HepG2 (cell line): ENCODE data around the gene OSBPL1A. TPM values are rescaled to one million over a fixed set of nuclear protein-coding genes. Genes with fewer than 3 reads are reported as not detected.
A peak's percentile ranks its signal among the peaks of the same experiment; 100 is the strongest.

Experiments used
- ARID2 ChIP-seq: sonication (generic); formaldehyde crosslinking; IDR thresholded peaks from 2 replicates; pipeline ENCODE4 v1.8.1; 2022; ENCODE audit warnings: mild to moderate bottlenecking, missing genetic modification reagents, borderline replicate concordance
- ARNT2 ChIP-seq: sonication (generic); formaldehyde crosslinking; IDR thresholded peaks from 2 replicates; pipeline ENCODE4 v1.8.0; 2022; ENCODE audit warnings: mild to moderate bottlenecking, low read depth, missing genetic modification reagents, moderate library complexity
- CEBPB ChIP-seq: IDR thresholded peaks from 2 replicates; pipeline ENCODE4 v1.6.1; 2011; ENCODE audit warnings: low read depth, low read length, improper control_type of control experiment, borderline replicate concordance
- HNF4A ChIP-seq: sonication (generic); formaldehyde crosslinking; IDR thresholded peaks from 2 replicates; pipeline ENCODE4 v1.4.0; 2020; ENCODE audit warnings: missing genetic modification reagents
- JUNB ChIP-seq: sonication (generic); formaldehyde crosslinking; IDR thresholded peaks from 2 replicates; pipeline ENCODE4 v1.8.0; 2022; ENCODE audit warnings: missing genetic modification reagents, mild to moderate bottlenecking, borderline replicate concordance
- MED1 ChIP-seq: sonication (generic); formaldehyde crosslinking; IDR thresholded peaks from 2 replicates; pipeline ENCODE4 v1.4.0; 2020; ENCODE audit warnings: missing genetic modification reagents
- NFRKB ChIP-seq: fragments of 450-650 bp; IDR thresholded peaks from 2 replicates; pipeline ENCODE4 v1.6.1; 2017
- NR2F1 ChIP-seq, 2 experiments: fragments of 450-650 bp in 1 of 2; formaldehyde crosslinking in 1 of 2; IDR thresholded peaks; 2 replicates each; pipeline versions ENCODE4 v1.5.0 to v1.6.1; 2016 to 2020; ENCODE audit warnings: mild to moderate bottlenecking in 1 of 2, missing compliant biosample characterization in 1 of 2, missing genetic modification reagents in 1 of 2, moderate library complexity in 1 of 2
- POLR2A ChIP-seq, 2 experiments: IDR thresholded peaks; 2 replicates each; pipeline ENCODE4 v1.6.1; 2011; ENCODE audit warnings: low read depth in 2 of 2, low read length in 2 of 2, mild to moderate bottlenecking in 1 of 2, moderate library complexity in 1 of 2; ENCODE audit not compliant: insufficient read depth in 1 of 2
- RFX1 ChIP-seq: fragments of 450-650 bp; IDR thresholded peaks from 2 replicates; pipeline ENCODE4 v1.6.1; 2017
- STAT5B ChIP-seq: sonication (generic); formaldehyde crosslinking; IDR thresholded peaks from 2 replicates; pipeline ENCODE4 v1.4.0; 2020; ENCODE audit warnings: missing genetic modification reagents
- ZFX ChIP-seq: sonication (generic); formaldehyde crosslinking; IDR thresholded peaks from 2 replicates; pipeline ENCODE4 v1.4.0; 2020; ENCODE audit warnings: mild to moderate bottlenecking, low read depth, missing genetic modification reagents, moderate library complexity
- ZNF253 ChIP-seq: sonication (generic); formaldehyde crosslinking; IDR thresholded peaks from 2 replicates; pipeline ENCODE4 v1.8.0; 2022; ENCODE audit warnings: mild to moderate bottlenecking, missing genetic modification reagents, borderline replicate concordance
- ZNF567 ChIP-seq: sonication (generic); formaldehyde crosslinking; IDR thresholded peaks from 2 replicates; pipeline ENCODE4 v1.8.1; 2023; ENCODE audit warnings: mild to moderate bottlenecking, missing genetic modification reagents, borderline replicate concordance
- ZNF598 ChIP-seq: sonication (generic); formaldehyde crosslinking; IDR thresholded peaks from 2 replicates; pipeline ENCODE4 v1.5.1; 2020; ENCODE audit warnings: mild to moderate bottlenecking, missing genetic modification reagents, borderline replicate concordance
- ZNF781 ChIP-seq: sonication (generic); formaldehyde crosslinking; IDR thresholded peaks from 2 replicates; pipeline ENCODE4 v1.5.1; 2020; ENCODE audit warnings: borderline replicate concordance, mild to moderate bottlenecking, missing genetic modification reagents; ENCODE audit errors: not compliant biosample characterization
- ZSCAN21 ChIP-seq: sonication (generic); formaldehyde crosslinking; IDR thresholded peaks from 2 replicates; pipeline ENCODE4 v1.8.0; 2022; ENCODE audit warnings: mild to moderate bottlenecking, missing genetic modification reagents, moderate library complexity, borderline replicate concordance
- polyA plus RNA-seq, 8 experiments: library from polyadenylated mRNA; depleted of rRNA in 3 of 8; stranded (reverse) in 7 of 8; unstranded in 1 of 8; fragments of >200 nt; fragmentation: Illumina TruSeq in 4 of 8; extraction: Trizol in 4 of 8; gene quantifications; 2 replicates each; pipeline versions ENCODE4 v1.2.1 to v1.2.3, GENCODE V29; 2011 to 2016; ENCODE audit warnings: low read depth in 4 of 8, missing spikeins in 1 of 8, mixed read lengths in 1 of 8; ENCODE audit not compliant: insufficient read depth in 1 of 8
- total RNA-seq, 5 experiments: library from RNA; depleted of rRNA; stranded (reverse); fragments of >200 nt; fragmentation: Illumina TruSeq; extraction: Trizol; gene quantifications; 2 replicates each; pipeline ENCODE4 v1.2.3, GENCODE V29; 2016; ENCODE audit warnings: low read depth in 1 of 5
- TF ChIP-seq, protein P1 (sequence below): sonication (generic); formaldehyde crosslinking; IDR thresholded peaks from 2 replicates; pipeline ENCODE4 v1.5.1; 2020; ENCODE audit warnings: mild to moderate bottlenecking, missing genetic modification reagents, moderate library complexity
- TF ChIP-seq, protein P2 (sequence below): sonication (generic); formaldehyde crosslinking; IDR thresholded peaks from 2 replicates; pipeline ENCODE4 v1.5.0; 2020; ENCODE audit warnings: missing genetic modification reagents, mild to moderate bottlenecking, borderline replicate concordance
- TF ChIP-seq, protein P3 (sequence below): sonication (generic); formaldehyde crosslinking; IDR thresholded peaks from 2 replicates; pipeline ENCODE4 v1.5.1; 2020; ENCODE audit warnings: missing genetic modification reagents, mild to moderate bottlenecking, borderline replicate concordance
- TF ChIP-seq, protein P4 (sequence below): sonication (generic); formaldehyde crosslinking; IDR thresholded peaks from 2 replicates; pipeline ENCODE4 v1.4.0; 2020; ENCODE audit warnings: missing genetic modification reagents

The OSBPL1A gene
- total and polyA plus RNA-seq, 2 of the 13 experiments (the other 11 are each of a cell fraction or from before 2014, with no cell fraction given), result 0.02 TPM; not detected in 1

DNA sequence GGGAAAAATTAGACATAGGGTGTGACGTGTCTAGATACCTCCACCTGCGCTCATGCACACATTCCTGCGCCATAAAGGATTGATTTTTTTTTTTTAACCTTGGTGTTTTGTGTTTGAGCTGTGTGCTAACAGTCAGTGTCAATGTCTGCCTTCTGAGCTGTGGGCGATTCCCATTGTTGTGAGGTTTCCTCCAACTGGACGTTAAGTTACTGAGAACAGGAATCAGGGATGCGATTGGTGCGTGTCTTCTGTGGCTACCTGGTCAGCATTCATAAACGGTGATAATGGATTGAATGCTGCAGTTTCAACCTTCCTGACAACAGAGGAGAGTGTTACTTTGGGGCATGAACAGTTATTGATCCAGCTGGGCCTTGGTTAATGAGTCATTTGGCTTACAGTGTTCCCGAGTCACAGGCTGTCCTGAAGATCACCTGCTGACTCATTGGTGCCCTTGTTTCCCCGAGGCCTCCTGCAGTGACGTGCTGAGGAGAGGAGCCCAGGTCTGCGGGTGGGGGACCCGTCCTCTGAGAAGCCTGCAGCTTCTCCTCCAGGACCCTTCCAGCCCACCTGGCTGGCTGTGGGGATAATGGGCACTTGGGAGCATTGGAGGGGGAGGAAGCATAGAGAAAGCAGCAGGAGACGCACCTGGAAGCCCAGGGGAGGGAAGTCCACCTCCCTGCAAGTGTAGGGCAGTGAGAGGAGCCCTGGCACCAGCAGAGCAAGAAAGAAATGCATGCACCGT is 284.6 kb downstream of the OSBPL1A start (continued):
- TF ChIP-seq NFRKB (no peak), ZNF598 (CRISPR knock-in tag) (no peak; the same call in 1 of the 2 replicates), HNF4A (CRISPR knock-in tag) (peak; percentile 46), JUNB (CRISPR knock-in tag) (peak; percentile 95), ZFX (CRISPR knock-in tag) (peak; percentile 71), ARID2 (CRISPR knock-in tag) (0 out of 2 replicates have a peak, but pooled peaks have one; percentile 70), POLR2A (IDR thresholded peaks at IDR 0.05; ENCODE audit: insufficient read depth in 1 of 2, low read depth in 2 of 2, low read length in 2 of 2) (peak; percentile 38 to 63; a peak in 2 of 4 replicates), CEBPB (no peak), ZNF567 (CRISPR knock-in tag) (no peak), NR2F1 (CRISPR knock-in tag; IDR thresholded peaks at IDR 0.05) (0 out of 4 replicates have a peak, but pooled peaks of 1 of the 2 experiments have one; percentile 14), ZNF253 (CRISPR knock-in tag) (no peak), STAT5B (no peak), ZNF781 (CRISPR knock-in tag) (peak; percentile 58), ZSCAN21 (CRISPR knock-in tag) (no peak), MED1 (CRISPR knock-in tag) (peak; percentile 81), ARNT2 (peak; percentile 56; the same call in 1 of the 2 replicates), RFX1 (no peak)
- TF ChIP-seq, protein P1, sequence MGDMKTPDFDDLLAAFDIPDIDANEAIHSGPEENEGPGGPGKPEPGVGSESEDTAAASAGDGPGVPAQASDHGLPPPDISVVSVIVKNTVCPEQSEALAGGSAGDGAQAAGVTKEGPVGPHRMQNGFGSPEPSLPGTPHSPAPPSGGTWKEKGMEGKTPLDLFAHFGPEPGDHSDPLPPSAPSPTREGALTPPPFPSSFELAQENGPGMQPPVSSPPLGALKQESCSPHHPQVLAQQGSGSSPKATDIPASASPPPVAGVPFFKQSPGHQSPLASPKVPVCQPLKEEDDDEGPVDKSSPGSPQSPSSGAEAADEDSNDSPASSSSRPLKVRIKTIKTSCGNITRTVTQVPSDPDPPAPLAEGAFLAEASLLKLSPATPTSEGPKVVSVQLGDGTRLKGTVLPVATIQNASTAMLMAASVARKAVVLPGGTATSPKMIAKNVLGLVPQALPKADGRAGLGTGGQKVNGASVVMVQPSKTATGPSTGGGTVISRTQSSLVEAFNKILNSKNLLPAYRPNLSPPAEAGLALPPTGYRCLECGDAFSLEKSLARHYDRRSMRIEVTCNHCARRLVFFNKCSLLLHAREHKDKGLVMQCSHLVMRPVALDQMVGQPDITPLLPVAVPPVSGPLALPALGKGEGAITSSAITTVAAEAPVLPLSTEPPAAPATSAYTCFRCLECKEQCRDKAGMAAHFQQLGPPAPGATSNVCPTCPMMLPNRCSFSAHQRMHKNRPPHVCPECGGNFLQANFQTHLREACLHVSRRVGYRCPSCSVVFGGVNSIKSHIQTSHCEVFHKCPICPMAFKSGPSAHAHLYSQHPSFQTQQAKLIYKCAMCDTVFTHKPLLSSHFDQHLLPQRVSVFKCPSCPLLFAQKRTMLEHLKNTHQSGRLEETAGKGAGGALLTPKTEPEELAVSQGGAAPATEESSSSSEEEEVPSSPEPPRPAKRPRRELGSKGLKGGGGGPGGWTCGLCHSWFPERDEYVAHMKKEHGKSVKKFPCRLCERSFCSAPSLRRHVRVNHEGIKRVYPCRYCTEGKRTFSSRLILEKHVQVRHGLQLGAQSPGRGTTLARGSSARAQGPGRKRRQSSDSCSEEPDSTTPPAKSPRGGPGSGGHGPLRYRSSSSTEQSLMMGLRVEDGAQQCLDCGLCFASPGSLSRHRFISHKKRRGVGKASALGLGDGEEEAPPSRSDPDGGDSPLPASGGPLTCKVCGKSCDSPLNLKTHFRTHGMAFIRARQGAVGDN (CRISPR knock-in tag), result peak; percentile 84
- TF ChIP-seq, protein P2, sequence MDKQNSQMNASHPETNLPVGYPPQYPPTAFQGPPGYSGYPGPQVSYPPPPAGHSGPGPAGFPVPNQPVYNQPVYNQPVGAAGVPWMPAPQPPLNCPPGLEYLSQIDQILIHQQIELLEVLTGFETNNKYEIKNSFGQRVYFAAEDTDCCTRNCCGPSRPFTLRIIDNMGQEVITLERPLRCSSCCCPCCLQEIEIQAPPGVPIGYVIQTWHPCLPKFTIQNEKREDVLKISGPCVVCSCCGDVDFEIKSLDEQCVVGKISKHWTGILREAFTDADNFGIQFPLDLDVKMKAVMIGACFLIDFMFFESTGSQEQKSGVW, result no peak
- TF ChIP-seq, protein P3, sequence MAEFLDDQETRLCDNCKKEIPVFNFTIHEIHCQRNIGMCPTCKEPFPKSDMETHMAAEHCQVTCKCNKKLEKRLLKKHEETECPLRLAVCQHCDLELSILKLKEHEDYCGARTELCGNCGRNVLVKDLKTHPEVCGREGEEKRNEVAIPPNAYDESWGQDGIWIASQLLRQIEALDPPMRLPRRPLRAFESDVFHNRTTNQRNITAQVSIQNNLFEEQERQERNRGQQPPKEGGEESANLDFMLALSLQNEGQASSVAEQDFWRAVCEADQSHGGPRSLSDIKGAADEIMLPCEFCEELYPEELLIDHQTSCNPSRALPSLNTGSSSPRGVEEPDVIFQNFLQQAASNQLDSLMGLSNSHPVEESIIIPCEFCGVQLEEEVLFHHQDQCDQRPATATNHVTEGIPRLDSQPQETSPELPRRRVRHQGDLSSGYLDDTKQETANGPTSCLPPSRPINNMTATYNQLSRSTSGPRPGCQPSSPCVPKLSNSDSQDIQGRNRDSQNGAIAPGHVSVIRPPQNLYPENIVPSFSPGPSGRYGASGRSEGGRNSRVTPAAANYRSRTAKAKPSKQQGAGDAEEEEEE (CRISPR knock-in tag), result no peak
- TF ChIP-seq, protein P4, sequence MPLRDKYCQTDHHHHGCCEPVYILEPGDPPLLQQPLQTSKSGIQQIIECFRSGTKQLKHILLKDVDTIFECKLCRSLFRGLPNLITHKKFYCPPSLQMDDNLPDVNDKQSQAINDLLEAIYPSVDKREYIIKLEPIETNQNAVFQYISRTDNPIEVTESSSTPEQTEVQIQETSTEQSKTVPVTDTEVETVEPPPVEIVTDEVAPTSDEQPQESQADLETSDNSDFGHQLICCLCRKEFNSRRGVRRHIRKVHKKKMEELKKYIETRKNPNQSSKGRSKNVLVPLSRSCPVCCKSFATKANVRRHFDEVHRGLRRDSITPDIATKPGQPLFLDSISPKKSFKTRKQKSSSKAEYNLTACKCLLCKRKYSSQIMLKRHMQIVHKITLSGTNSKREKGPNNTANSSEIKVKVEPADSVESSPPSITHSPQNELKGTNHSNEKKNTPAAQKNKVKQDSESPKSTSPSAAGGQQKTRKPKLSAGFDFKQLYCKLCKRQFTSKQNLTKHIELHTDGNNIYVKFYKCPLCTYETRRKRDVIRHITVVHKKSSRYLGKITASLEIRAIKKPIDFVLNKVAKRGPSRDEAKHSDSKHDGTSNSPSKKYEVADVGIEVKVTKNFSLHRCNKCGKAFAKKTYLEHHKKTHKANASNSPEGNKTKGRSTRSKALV (CRISPR knock-in tag), result no peak
